Liver (tissue), 9 donors: ENCODE results near the gene RPTOR. TPM values are rescaled to one million over a fixed set of nuclear protein-coding genes. Genes with fewer than 3 reads are reported as not detected.

Experiments
- DNase-seq: peaks from one replicate; pipeline ENCODE4 v3.0.0-alpha.2; 2017; ENCODE audit warnings: low spot score
- H3K27ac ChIP-seq, 2 donors: one replicate each; pipeline ENCODE4 v1.7.0; 2013; ENCODE audit warnings: inconsistent platforms in 2 of 2, low read length in 2 of 2, control low read depth in 1 of 2, low read depth in 1 of 2, mild to moderate bottlenecking in 1 of 2
- H3K27me3 ChIP-seq, 4 donors: one replicate each; pipeline versions ENCODE4 v1.6.1 to v1.7.0; 2013; ENCODE audit warnings: low read length in 3 of 4, inconsistent platforms in 1 of 4, mild to moderate bottlenecking in 1 of 4, moderate library complexity in 1 of 4; ENCODE audit not compliant: control insufficient read depth in 4 of 4, insufficient read depth in 4 of 4
- H3K36me3 ChIP-seq, 4 donors: one replicate each; pipeline versions ENCODE4 v1.6.1 to v1.7.0; 2013; ENCODE audit warnings: low read length in 3 of 4, mild to moderate bottlenecking in 3 of 4, low read depth in 1 of 4, moderate library complexity in 1 of 4; ENCODE audit not compliant: control insufficient read depth in 4 of 4, insufficient read depth in 3 of 4
- H3K4me1 ChIP-seq, 4 donors: one replicate each; pipeline versions ENCODE4 v1.6.1 to v1.7.0; 2013; ENCODE audit warnings: low read length in 3 of 4, mild to moderate bottlenecking in 3 of 4, moderate library complexity in 1 of 4; ENCODE audit not compliant: control insufficient read depth in 4 of 4, insufficient read depth in 4 of 4
- H3K4me3 ChIP-seq, 3 donors: one replicate each; pipeline versions ENCODE4 v1.6.1 to v1.7.0; 2013; ENCODE audit warnings: low read length in 3 of 3, control low read depth in 1 of 3, low read depth in 1 of 3, mild to moderate bottlenecking in 1 of 3
- H3K9ac ChIP-seq, 2 donors: one replicate each; pipeline ENCODE4 v1.7.0; 2013; ENCODE audit warnings: low read length in 2 of 2, mild to moderate bottlenecking in 2 of 2, moderate library complexity in 2 of 2, control low read depth in 1 of 2, low read depth in 1 of 2
- H3K9me3 ChIP-seq, 4 donors: one replicate each; pipeline versions ENCODE4 v1.6.1 to v1.7.0; 2013; ENCODE audit warnings: low read length in 3 of 4; ENCODE audit not compliant: control insufficient read depth in 4 of 4
- ATF3 ChIP-seq: IDR thresholded peaks from 2 replicates; pipeline ENCODE4 v1.6.1; 2016; ENCODE audit warnings: antibody characterized with exemption
- CTCF ChIP-seq: fragments of 150-350 bp; IDR thresholded peaks from 2 replicates; pipeline ENCODE4 v1.5.1; 2017; ENCODE audit warnings: improper control_type of control experiment, low read depth, low read length; ENCODE audit not compliant: missing input control
- EGR1 ChIP-seq, 2 donors: IDR thresholded peaks; 2 replicates each; pipeline ENCODE4 v1.6.1; 2016 to 2018; ENCODE audit warnings: antibody characterized with exemption in 2 of 2, low read depth in 2 of 2
- FOXA1 ChIP-seq: IDR thresholded peaks from 2 replicates; pipeline ENCODE4 v1.6.1; 2016; ENCODE audit warnings: antibody characterized with exemption
- FOXA2 ChIP-seq: IDR thresholded peaks from 2 replicates; pipeline ENCODE4 v1.6.1; 2016; ENCODE audit warnings: antibody characterized with exemption
- GABPA ChIP-seq, 2 donors: IDR thresholded peaks in 1 of 2; conservative IDR thresholded peaks in 1 of 2; 2 replicates each; pipeline ENCODE4 v1.6.1; 2016; ENCODE audit warnings: antibody characterized with exemption in 2 of 2, mild to moderate bottlenecking in 1 of 2, moderate library complexity in 1 of 2
- HNF4G ChIP-seq: IDR thresholded peaks from 2 replicates; pipeline ENCODE4 v1.6.1; 2016; ENCODE audit warnings: antibody characterized with exemption
- JUND ChIP-seq, 2 donors: IDR thresholded peaks; 2 replicates each; pipeline ENCODE4 v1.6.1; 2016; ENCODE audit warnings: antibody characterized with exemption in 2 of 2
- NR2F2 ChIP-seq: IDR thresholded peaks from 2 replicates; pipeline ENCODE4 v1.6.1; 2016; ENCODE audit warnings: antibody characterized with exemption
- RAD21 ChIP-seq, 2 donors: IDR thresholded peaks; 2 replicates each; pipeline ENCODE4 v1.6.1; 2016; ENCODE audit warnings: antibody characterized with exemption in 2 of 2, mild to moderate bottlenecking in 2 of 2
- SP1 ChIP-seq: IDR thresholded peaks from 2 replicates; pipeline ENCODE4 v1.6.1; 2018; ENCODE audit warnings: antibody characterized with exemption, mild to moderate bottlenecking
- TAF1 ChIP-seq: conservative IDR thresholded peaks from 2 replicates; pipeline ENCODE4 v1.6.1; 2016; ENCODE audit warnings: antibody characterized with exemption, mild to moderate bottlenecking
- YY1 ChIP-seq: IDR thresholded peaks from 2 replicates; pipeline ENCODE4 v1.6.1; 2016; ENCODE audit warnings: antibody characterized with exemption, mild to moderate bottlenecking
- WGBS: extraction: QIAGEN DNeasy Blood & Tissue Kit; methylation state at CpG from one replicate; pipeline ENCODE4 v1.1.7; 2013; 5-methylcytosine and 5-hydroxymethylcytosine counted together
- polyA plus RNA-seq, 2 donors: library from polyadenylated mRNA; stranded (reverse) in 1 of 2; unstranded in 1 of 2; fragments of 200-250 nt in 1 of 2; fragments of >200 nt in 1 of 2; fragmentation: Nextera tagmentation in 1 of 2; extraction: Ambion mirVana in 1 of 2; gene quantifications; one replicate each; pipeline versions ENCODE4 v1.2.1 to v1.2.3, GENCODE V29; 2013 to 2015
- total RNA-seq, 2 donors: library from RNA; depleted of rRNA; stranded (reverse); fragments of >200 nt; gene quantifications; one replicate each; pipeline ENCODE4 v1.2.3, GENCODE V29; 2014
- TF ChIP-seq, protein P1 (sequence below): IDR thresholded peaks from 2 replicates; pipeline ENCODE4 v1.6.1; 2016; ENCODE audit warnings: antibody characterized with exemption, mild to moderate bottlenecking
- TF ChIP-seq, protein P2 (sequence below): IDR thresholded peaks from 2 replicates; pipeline ENCODE4 v1.6.1; 2016; ENCODE audit warnings: antibody characterized with exemption
- TF ChIP-seq, protein P3 (sequence below): IDR thresholded peaks from 2 replicates; pipeline ENCODE4 v1.6.1; 2016; ENCODE audit warnings: antibody characterized with exemption
- donor health status: healthy.
- donor health status: healthy.
- donor health status: healthy.
- donor health status: healthy.
- donor health status: healthy.

RPTOR gene
- total and polyA plus RNA-seq, 4 donors, result 4.8 to 25.4 (median 11.6) TPM

- Histone ChIP-seq H3K4me1 (no peaks in the 10 kb centered on the region), H3K27ac (no peak overlapping the region), H3K9me3 (no peaks in the 10 kb centered on the region), H3K4me3 (no peak overlapping the region), H3K36me3 (peaks cover 0 to 9% (median 0%) of the 10 kb centered on the region in 4 donors), H3K27me3 (no peaks in the 10 kb centered on the region), H3K9ac (no peak overlapping the region)
- WGBS, result 94% methylated on average over 21 of the region's 21 CpGs
- no peak for TF ChIP-seq JUND (IDR thresholded peaks at IDR 0.05)
- TF ChIP-seq SP1, result no peak
- TF ChIP-seq, protein P1, sequence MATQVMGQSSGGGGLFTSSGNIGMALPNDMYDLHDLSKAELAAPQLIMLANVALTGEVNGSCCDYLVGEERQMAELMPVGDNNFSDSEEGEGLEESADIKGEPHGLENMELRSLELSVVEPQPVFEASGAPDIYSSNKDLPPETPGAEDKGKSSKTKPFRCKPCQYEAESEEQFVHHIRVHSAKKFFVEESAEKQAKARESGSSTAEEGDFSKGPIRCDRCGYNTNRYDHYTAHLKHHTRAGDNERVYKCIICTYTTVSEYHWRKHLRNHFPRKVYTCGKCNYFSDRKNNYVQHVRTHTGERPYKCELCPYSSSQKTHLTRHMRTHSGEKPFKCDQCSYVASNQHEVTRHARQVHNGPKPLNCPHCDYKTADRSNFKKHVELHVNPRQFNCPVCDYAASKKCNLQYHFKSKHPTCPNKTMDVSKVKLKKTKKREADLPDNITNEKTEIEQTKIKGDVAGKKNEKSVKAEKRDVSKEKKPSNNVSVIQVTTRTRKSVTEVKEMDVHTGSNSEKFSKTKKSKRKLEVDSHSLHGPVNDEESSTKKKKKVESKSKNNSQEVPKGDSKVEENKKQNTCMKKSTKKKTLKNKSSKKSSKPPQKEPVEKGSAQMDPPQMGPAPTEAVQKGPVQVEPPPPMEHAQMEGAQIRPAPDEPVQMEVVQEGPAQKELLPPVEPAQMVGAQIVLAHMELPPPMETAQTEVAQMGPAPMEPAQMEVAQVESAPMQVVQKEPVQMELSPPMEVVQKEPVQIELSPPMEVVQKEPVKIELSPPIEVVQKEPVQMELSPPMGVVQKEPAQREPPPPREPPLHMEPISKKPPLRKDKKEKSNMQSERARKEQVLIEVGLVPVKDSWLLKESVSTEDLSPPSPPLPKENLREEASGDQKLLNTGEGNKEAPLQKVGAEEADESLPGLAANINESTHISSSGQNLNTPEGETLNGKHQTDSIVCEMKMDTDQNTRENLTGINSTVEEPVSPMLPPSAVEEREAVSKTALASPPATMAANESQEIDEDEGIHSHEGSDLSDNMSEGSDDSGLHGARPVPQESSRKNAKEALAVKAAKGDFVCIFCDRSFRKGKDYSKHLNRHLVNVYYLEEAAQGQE, result no peak
- no peak for TF ChIP-seq HNF4G
- TF ChIP-seq ATF3, result no peak
- TF ChIP-seq, protein P2, sequence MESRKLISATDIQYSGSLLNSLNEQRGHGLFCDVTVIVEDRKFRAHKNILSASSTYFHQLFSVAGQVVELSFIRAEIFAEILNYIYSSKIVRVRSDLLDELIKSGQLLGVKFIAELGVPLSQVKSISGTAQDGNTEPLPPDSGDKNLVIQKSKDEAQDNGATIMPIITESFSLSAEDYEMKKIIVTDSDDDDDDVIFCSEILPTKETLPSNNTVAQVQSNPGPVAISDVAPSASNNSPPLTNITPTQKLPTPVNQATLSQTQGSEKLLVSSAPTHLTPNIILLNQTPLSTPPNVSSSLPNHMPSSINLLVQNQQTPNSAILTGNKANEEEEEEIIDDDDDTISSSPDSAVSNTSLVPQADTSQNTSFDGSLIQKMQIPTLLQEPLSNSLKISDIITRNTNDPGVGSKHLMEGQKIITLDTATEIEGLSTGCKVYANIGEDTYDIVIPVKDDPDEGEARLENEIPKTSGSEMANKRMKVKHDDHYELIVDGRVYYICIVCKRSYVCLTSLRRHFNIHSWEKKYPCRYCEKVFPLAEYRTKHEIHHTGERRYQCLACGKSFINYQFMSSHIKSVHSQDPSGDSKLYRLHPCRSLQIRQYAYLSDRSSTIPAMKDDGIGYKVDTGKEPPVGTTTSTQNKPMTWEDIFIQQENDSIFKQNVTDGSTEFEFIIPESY, result no peak
- TF ChIP-seq FOXA1, result no peak
- TF ChIP-seq CTCF, result no peak
- TF ChIP-seq NR2F2, result no peak
- TF ChIP-seq RAD21 (IDR thresholded peaks at IDR 0.05), result no peak
- TF ChIP-seq, protein P3, sequence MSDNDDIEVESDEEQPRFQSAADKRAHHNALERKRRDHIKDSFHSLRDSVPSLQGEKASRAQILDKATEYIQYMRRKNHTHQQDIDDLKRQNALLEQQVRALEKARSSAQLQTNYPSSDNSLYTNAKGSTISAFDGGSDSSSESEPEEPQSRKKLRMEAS, result no peak
- no peak for TF ChIP-seq EGR1 (IDR thresholded peaks at IDR 0.05; ENCODE audit: low read depth in 2 of 2)
- no peak for TF ChIP-seq GABPA (IDR thresholded peaks at IDR 0.05 in 1 of 2, conservative IDR thresholded peaks at IDR 0.05 in 1 of 2)
- no peak for TF ChIP-seq FOXA2
- TF ChIP-seq YY1, result no peak
- TF ChIP-seq TAF1, result no peak
- DNase-seq, result no peak
Observed at GRCh38 chr17:80961541-80962330, 417.1 kb downstream of the RPTOR start.
